Neutrophil (primary cell): Measurements from ENCODE around the gene ZNF200.

ENCODE experiments used
- H3K27ac ChIP-seq: fragments of 200-600 bp; sonication (generic); 2 replicates; pipeline ENCODE4 v1.5.1; 2016; ENCODE audit warnings: mild to moderate bottlenecking, moderate library complexity
- H3K27me3 ChIP-seq: fragments of 200-600 bp; sonication (generic); 2 replicates; pipeline ENCODE4 v1.6.0; 2016; ENCODE audit warnings: mild to moderate bottlenecking
- H3K36me3 ChIP-seq: fragments of 200-600 bp; sonication (generic); 2 replicates; pipeline ENCODE4 v1.5.1; 2017
- H3K4me1 ChIP-seq, 2 experiments: fragments of 200-600 bp in 1 of 2; sonication (generic) in 1 of 2; 1 replicate in 1 of 2; 2 replicates in 1 of 2; pipeline versions ENCODE4 v1.5.1 to v1.6.1; 2013 to 2016; ENCODE audit warnings: low read depth in 1 of 2, low read length in 1 of 2, mild to moderate bottlenecking in 1 of 2, moderate library complexity in 1 of 2; ENCODE audit not compliant: control insufficient read depth in 1 of 2, insufficient read depth in 1 of 2
- H3K4me3 ChIP-seq, 2 experiments: fragments of 200-600 bp in 1 of 2; sonication (generic) in 1 of 2; 1 replicate in 1 of 2; 2 replicates in 1 of 2; pipeline ENCODE4 v1.5.1; 2013 to 2016; ENCODE audit warnings: low read depth in 1 of 2, low read length in 1 of 2, mild to moderate bottlenecking in 1 of 2, moderate library complexity in 1 of 2
- H3K9me3 ChIP-seq: fragments of 200-600 bp; sonication (generic); 2 replicates; pipeline ENCODE4 v1.5.1; 2016
- TF ChIP-seq, protein P1 (sequence below): fragments of 200-600 bp; sonication (generic); IDR thresholded peaks from 2 replicates; pipeline ENCODE4 v1.5.1; 2016; ENCODE audit warnings: antibody characterized with exemption

The ZNF200 gene

DNA sequence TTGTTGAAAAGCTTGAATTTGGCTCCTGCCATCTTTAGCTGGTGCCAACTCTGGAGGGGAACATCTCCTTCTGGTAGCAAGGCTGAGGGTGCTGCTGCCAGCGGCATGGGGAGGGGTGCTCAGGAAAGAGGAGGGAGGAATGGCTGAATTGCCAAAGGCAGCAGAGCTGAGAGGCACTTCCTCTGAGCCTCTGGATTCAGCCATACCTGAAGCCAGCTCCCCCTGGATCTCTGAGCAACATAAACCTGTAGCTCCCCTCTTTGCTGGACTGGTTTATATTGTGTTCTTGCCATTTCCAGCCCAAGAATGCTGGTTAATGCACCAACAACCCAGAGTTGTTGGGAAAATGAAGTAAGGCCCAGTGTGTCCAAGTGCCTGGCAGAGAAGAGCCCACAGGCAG lies 14.1 kb upstream of the ZNF200 start:
- Histone ChIP-seq H3K4me1 (peaks cover 70 to 74% of the 10 kb centered on the region in 2 experiments), H3K27ac (peak overlapping the region; percentile 53), H3K4me3 (peak overlapping the region in 1 of 2 experiments; percentile 3), H3K9me3 (no peaks in the 10 kb centered on the region), H3K27me3 (no peaks in the 10 kb centered on the region), H3K36me3 (peaks cover 94% of the 10 kb centered on the region)
- TF ChIP-seq, protein P1, sequence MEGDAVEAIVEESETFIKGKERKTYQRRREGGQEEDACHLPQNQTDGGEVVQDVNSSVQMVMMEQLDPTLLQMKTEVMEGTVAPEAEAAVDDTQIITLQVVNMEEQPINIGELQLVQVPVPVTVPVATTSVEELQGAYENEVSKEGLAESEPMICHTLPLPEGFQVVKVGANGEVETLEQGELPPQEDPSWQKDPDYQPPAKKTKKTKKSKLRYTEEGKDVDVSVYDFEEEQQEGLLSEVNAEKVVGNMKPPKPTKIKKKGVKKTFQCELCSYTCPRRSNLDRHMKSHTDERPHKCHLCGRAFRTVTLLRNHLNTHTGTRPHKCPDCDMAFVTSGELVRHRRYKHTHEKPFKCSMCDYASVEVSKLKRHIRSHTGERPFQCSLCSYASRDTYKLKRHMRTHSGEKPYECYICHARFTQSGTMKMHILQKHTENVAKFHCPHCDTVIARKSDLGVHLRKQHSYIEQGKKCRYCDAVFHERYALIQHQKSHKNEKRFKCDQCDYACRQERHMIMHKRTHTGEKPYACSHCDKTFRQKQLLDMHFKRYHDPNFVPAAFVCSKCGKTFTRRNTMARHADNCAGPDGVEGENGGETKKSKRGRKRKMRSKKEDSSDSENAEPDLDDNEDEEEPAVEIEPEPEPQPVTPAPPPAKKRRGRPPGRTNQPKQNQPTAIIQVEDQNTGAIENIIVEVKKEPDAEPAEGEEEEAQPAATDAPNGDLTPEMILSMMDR, result no peak

- TF ChIP-seq, protein P1, result no peak
- no peaks in the 10 kb centered on the region for H3K27me3 ChIP-seq
These were observed 13.6 kb upstream of the ZNF200 start for GRCh38 chr16:3248596-3248995.

GRCh38 chr16:3246876-3247275 lies 11.9 kb upstream of the ZNF200 start:
- H3K4me3 ChIP-seq, result no peak overlapping the region

More at GRCh38 chr16:3248596-3248995, 13.6 kb upstream of the ZNF200 start:
- peak overlapping the region; percentile 53 for H3K27ac ChIP-seq
- peaks cover 94% of the 10 kb centered on the region for H3K36me3 ChIP-seq
- H3K4me1 ChIP-seq, result peaks cover 70 to 74% of the 10 kb centered on the region in 2 experiments
- no peak overlapping the region for H3K4me3 ChIP-seq
- no peaks in the 10 kb centered on the region for H3K9me3 ChIP-seq

GRCh38 chr16:3246002-3246401 lies 11.0 kb upstream of the ZNF200 start:
- no peaks in the 10 kb centered on the region for H3K27me3 ChIP-seq
- peaks cover 74 to 76% of the 10 kb centered on the region in 2 experiments for H3K4me1 ChIP-seq
- H3K36me3 ChIP-seq, result peaks cover 99% of the 10 kb centered on the region
- no peak overlapping the region for H3K4me3 ChIP-seq
- peak overlapping the region; percentile 95 for H3K27ac ChIP-seq
- H3K9me3 ChIP-seq, result no peaks in the 10 kb centered on the region
- TF ChIP-seq, protein P1, result no peak

More at GRCh38 chr16:3246876-3247275, 11.9 kb upstream of the ZNF200 start:
- H3K9me3 ChIP-seq, result no peaks in the 10 kb centered on the region
- TF ChIP-seq, protein P1, result no peak
- H3K4me1 ChIP-seq, result peaks cover 74 to 75% of the 10 kb centered on the region in 2 experiments
- no peaks in the 10 kb centered on the region for H3K27me3 ChIP-seq
- peaks cover 99% of the 10 kb centered on the region for H3K36me3 ChIP-seq
- peak overlapping the region; percentile 95 for H3K27ac ChIP-seq

DNA sequence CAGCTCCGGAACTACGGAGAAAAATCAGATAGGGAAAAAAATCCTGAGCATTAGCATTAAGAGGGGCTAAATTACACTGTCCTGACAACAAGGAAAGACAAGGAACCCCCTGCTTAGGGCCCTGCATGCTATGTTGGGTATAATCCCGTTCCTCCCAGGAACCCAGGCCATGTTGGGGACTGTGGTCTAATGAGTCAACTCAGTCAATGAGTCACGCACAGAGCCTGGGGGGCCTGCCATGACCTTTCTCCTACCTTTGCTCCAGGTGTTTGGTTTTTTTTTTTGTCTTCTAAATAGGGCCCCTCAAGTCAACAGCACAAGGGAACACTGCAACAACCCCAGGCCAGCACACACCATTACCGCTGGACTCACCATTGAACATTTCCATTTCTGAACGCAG lies 8.9 kb upstream of the ZNF200 start:
- Histone ChIP-seq H3K27me3 (no peaks in the 10 kb centered on the region), H3K27ac (peak overlapping the region; percentile 95), H3K36me3 (peaks cover 92% of the 10 kb centered on the region), H3K9me3 (no peaks in the 10 kb centered on the region), H3K4me3 (peak overlapping the region; percentile 0 to 42), H3K4me1 (peaks cover 64 to 69% of the 10 kb centered on the region in 2 experiments)
- TF ChIP-seq, protein P1, result no peak
